HCT116 (cell line): ENCODE data around the gene ARRDC1.

Experiments
- CTCF ChIP-seq, 3 experiments: fragments of 200-600 bp in 1 of 3; sonication (generic) in 1 of 3; IDR thresholded peaks in 2 of 3; conservative IDR thresholded peaks in 1 of 3; 2 replicates each; pipeline ENCODE4 v1.5.1; 2012 to 2017; ENCODE audit warnings: low read depth in 2 of 3, low read length in 2 of 3, antibody characterized with exemption in 1 of 3, borderline replicate concordance in 1 of 3, control low read depth in 1 of 3, mild to moderate bottlenecking in 1 of 3, mixed read lengths in 1 of 3, mixed run types in 1 of 3, moderate library complexity in 1 of 3; ENCODE audit not compliant: insufficient read depth in 1 of 3
- EGR1 ChIP-seq: IDR thresholded peaks from 2 replicates; pipeline ENCODE4 v1.6.1; 2012; ENCODE audit warnings: low read depth
- EZH2 ChIP-seq: fragments of 200-600 bp; sonication (generic); IDR thresholded peaks from 2 replicates; pipeline ENCODE4 v1.6.1; 2017; ENCODE audit warnings: antibody characterized with exemption, mixed run types
- FOSL1 ChIP-seq: IDR thresholded peaks from 2 replicates; pipeline ENCODE4 v1.6.1; 2012; ENCODE audit warnings: low read depth
- JUND ChIP-seq: IDR thresholded peaks from 2 replicates; pipeline ENCODE4 v1.6.1; 2012
- POLR2A ChIP-seq: IDR thresholded peaks from 2 replicates; pipeline ENCODE4 v1.7.0; 2011; ENCODE audit warnings: borderline replicate concordance; ENCODE audit not compliant: insufficient read depth, insufficient read length; ENCODE audit errors: extremely low read depth
- POLR2AphosphoS5 ChIP-seq: IDR thresholded peaks from 2 replicates; pipeline ENCODE4 v1.6.1; 2011; ENCODE audit warnings: mild to moderate bottlenecking, low read depth, low read length, moderate library complexity
- YY1 ChIP-seq: IDR thresholded peaks from 2 replicates; pipeline ENCODE4 v1.6.1; 2011; ENCODE audit warnings: low read length, low read depth, moderate library complexity, mild to moderate bottlenecking; ENCODE audit not compliant: insufficient replicate concordance; ENCODE audit errors: extremely low read depth
- ZNF274 ChIP-seq: fragments of 200-500 bp; sonication (Bioruptor generic); IDR thresholded peaks from 2 replicates; pipeline ENCODE4 v1.6.1; 2014; ENCODE audit warnings: mild to moderate bottlenecking, low read depth, low read length, inconsistent platforms
- TF ChIP-seq, protein P1 (sequence below): IDR thresholded peaks from 2 replicates; pipeline ENCODE4 v1.6.1; 2012

DNA sequence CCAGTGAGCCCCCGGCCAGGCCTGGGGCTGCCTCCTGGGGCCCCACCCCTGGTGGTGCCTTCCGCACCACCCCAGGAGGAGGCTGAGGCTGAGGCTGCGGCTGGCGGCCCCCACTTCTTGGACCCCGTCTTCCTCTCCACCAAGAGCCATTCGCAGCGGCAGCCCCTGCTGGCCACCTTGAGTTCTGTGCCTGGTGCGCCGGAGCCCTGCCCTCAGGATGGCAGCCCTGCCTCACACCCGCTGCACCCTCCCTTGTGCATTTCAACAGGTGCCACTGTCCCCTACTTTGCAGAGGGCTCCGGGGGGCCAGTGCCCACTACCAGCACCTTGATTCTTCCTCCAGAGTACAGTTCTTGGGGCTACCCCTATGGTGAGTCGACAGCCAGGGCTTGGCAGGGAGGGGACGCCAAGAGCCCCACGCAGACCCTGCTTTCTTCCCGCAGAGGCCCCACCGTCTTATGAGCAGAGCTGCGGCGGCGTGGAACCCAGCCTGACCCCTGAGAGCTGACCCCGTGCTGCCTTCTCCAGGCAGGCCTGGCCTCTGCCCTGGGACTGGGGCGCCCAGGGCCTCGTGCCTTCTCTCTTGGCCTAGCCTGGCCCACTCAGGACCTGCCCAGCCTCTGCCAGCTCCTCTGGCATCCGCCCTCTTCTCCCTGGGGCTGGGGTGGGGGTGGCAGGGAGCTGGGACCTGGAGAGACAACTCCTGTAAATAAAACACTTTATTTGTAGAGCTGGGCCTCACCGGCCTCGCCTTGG, 9.3 kb downstream of the ARRDC1 start:
- peak in 1 of 3 experiments; percentile 6; a peak in 1 of 6 replicates for TF ChIP-seq CTCF (IDR thresholded peaks at IDR 0.05 in 2 of 3, conservative IDR thresholded peaks at IDR 0.05 in 1 of 3; ENCODE audit: borderline replicate concordance in 1 of 3, insufficient read depth in 1 of 3, low read depth in 2 of 3, low read length in 2 of 3)
- no peak for TF ChIP-seq POLR2A
- no peak for TF ChIP-seq EZH2
- TF ChIP-seq EGR1, result no peak
- TF ChIP-seq YY1, result no peak
- TF ChIP-seq FOSL1, result no peak
- TF ChIP-seq, protein P1, sequence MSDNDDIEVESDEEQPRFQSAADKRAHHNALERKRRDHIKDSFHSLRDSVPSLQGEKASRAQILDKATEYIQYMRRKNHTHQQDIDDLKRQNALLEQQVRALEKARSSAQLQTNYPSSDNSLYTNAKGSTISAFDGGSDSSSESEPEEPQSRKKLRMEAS, result no peak
- TF ChIP-seq JUND, result no peak
- TF ChIP-seq POLR2AphosphoS5, result no peak
- TF ChIP-seq ZNF274, result no peak
